ENCODE measurements around the gene JUN.

JUN gene

GRCh38 chr1:58780836-58781452, 2.9 kb downstream of the JUN start:
- Histone ChIP-seq H3K4me3 (ENCODE audit: low read depth, low read length) (peak overlapping the region; percentile 76), H3K9ac (ENCODE audit: low read depth, low read length) (no peak overlapping the region), H3K9me3 (ENCODE audit: control insufficient read depth, insufficient read depth, low read length) (no peaks in the 10 kb centered on the region), H3K27me3 (ENCODE audit: control insufficient read depth, insufficient read depth, low read length) (peaks cover 17% of the 10 kb centered on the region), H3K4me1 (ENCODE audit: control insufficient read depth, insufficient read depth, low read length) (peaks cover 5% of the 10 kb centered on the region), H3K36me3 (ENCODE audit: control insufficient read depth, insufficient read depth, low read length) (no peaks in the 10 kb centered on the region)

- Histone ChIP-seq H3K4me3 (ENCODE audit: low read depth, low read length) (peak overlapping the region; percentile 76), H3K4me1 (ENCODE audit: control insufficient read depth, insufficient read depth, low read length) (peaks cover 2% of the 10 kb centered on the region), H3K36me3 (ENCODE audit: control insufficient read depth, insufficient read depth, low read length) (no peaks in the 10 kb centered on the region), H3K9me3 (ENCODE audit: control insufficient read depth, insufficient read depth, low read length) (no peaks in the 10 kb centered on the region), H3K9ac (ENCODE audit: low read depth, low read length) (no peak overlapping the region), H3K27me3 (ENCODE audit: control insufficient read depth, insufficient read depth, low read length) (peaks cover 15% of the 10 kb centered on the region)
Measured at GRCh38 chr1:58780411-58780810, 3.4 kb downstream of the JUN start.

GRCh38 chr1:58779801-58780382, 4.0 kb downstream of the JUN start:
- no peaks in the 10 kb centered on the region for H3K36me3 ChIP-seq (ENCODE audit: control insufficient read depth, insufficient read depth, low read length)
- peaks cover 12% of the 10 kb centered on the region for H3K27me3 ChIP-seq (ENCODE audit: control insufficient read depth, insufficient read depth, low read length)
- H3K4me1 ChIP-seq (ENCODE audit: control insufficient read depth, insufficient read depth, low read length) = peaks cover 2% of the 10 kb centered on the region
- no peaks in the 10 kb centered on the region for H3K9me3 ChIP-seq (ENCODE audit: control insufficient read depth, insufficient read depth, low read length)
- no peak overlapping the region for H3K9ac ChIP-seq (ENCODE audit: low read depth, low read length)
- no peak overlapping the region for H3K4me3 ChIP-seq (ENCODE audit: low read depth, low read length)

- no peak overlapping the region for H3K9ac ChIP-seq (ENCODE audit: low read depth, low read length)
Measured at GRCh38 chr1:58779059-58779754, 4.6 kb downstream of the JUN start.

GRCh38 chr1:58778385-58779000, 5.4 kb downstream of the JUN start:
- H3K9me3 ChIP-seq (ENCODE audit: control insufficient read depth, insufficient read depth, low read length) = no peaks in the 10 kb centered on the region
- no peaks in the 10 kb centered on the region for H3K36me3 ChIP-seq (ENCODE audit: control insufficient read depth, insufficient read depth, low read length)
- peaks cover 12% of the 10 kb centered on the region for H3K27me3 ChIP-seq (ENCODE audit: control insufficient read depth, insufficient read depth, low read length)
- H3K4me3 ChIP-seq (ENCODE audit: low read depth, low read length) = no peak overlapping the region
- H3K9ac ChIP-seq (ENCODE audit: low read depth, low read length) = no peak overlapping the region
- H3K4me1 ChIP-seq (ENCODE audit: control insufficient read depth, insufficient read depth, low read length) = peaks cover 2% of the 10 kb centered on the region

More at GRCh38 chr1:58779059-58779754, 4.6 kb downstream of the JUN start:
- Histone ChIP-seq H3K4me1 (ENCODE audit: control insufficient read depth, insufficient read depth, low read length) (peaks cover 2% of the 10 kb centered on the region), H3K4me3 (ENCODE audit: low read depth, low read length) (no peak overlapping the region), H3K9me3 (ENCODE audit: control insufficient read depth, insufficient read depth, low read length) (no peaks in the 10 kb centered on the region), H3K27me3 (ENCODE audit: control insufficient read depth, insufficient read depth, low read length) (peaks cover 12% of the 10 kb centered on the region), H3K36me3 (ENCODE audit: control insufficient read depth, insufficient read depth, low read length) (no peaks in the 10 kb centered on the region)

GRCh38 chr1:58774027-58774426, 9.8 kb downstream of the JUN start:
- H3K36me3 ChIP-seq (ENCODE audit: control insufficient read depth, insufficient read depth, low read length) = no peaks in the 10 kb centered on the region

GRCh38 chr1:58773406-58773840, 10.4 kb downstream of the JUN start:
- H3K4me3 ChIP-seq (ENCODE audit: low read depth, low read length) = no peak overlapping the region
- H3K4me1 ChIP-seq (ENCODE audit: control insufficient read depth, insufficient read depth, low read length) = peaks cover 2% of the 10 kb centered on the region
- no peaks in the 10 kb centered on the region for H3K27me3 ChIP-seq (ENCODE audit: control insufficient read depth, insufficient read depth, low read length)
- no peak overlapping the region for H3K9ac ChIP-seq (ENCODE audit: low read depth, low read length)
- H3K36me3 ChIP-seq (ENCODE audit: control insufficient read depth, insufficient read depth, low read length) = no peaks in the 10 kb centered on the region
- no peaks in the 10 kb centered on the region for H3K9me3 ChIP-seq (ENCODE audit: control insufficient read depth, insufficient read depth, low read length)

More at GRCh38 chr1:58774027-58774426, 9.8 kb downstream of the JUN start:
- no peaks in the 10 kb centered on the region for H3K9me3 ChIP-seq (ENCODE audit: control insufficient read depth, insufficient read depth, low read length)
- H3K4me3 ChIP-seq (ENCODE audit: low read depth, low read length) = no peak overlapping the region
- H3K4me1 ChIP-seq (ENCODE audit: control insufficient read depth, insufficient read depth, low read length) = no peaks in the 10 kb centered on the region
- no peak overlapping the region for H3K9ac ChIP-seq (ENCODE audit: low read depth, low read length)
- no peaks in the 10 kb centered on the region for H3K27me3 ChIP-seq (ENCODE audit: control insufficient read depth, insufficient read depth, low read length)

- no peak overlapping the region for H3K9ac ChIP-seq (ENCODE audit: low read depth, low read length)
- H3K27me3 ChIP-seq (ENCODE audit: control insufficient read depth, insufficient read depth, low read length) = no peaks in the 10 kb centered on the region
- no peak overlapping the region for H3K4me3 ChIP-seq (ENCODE audit: low read depth, low read length)
- H3K4me1 ChIP-seq (ENCODE audit: control insufficient read depth, insufficient read depth, low read length) = peaks cover 2% of the 10 kb centered on the region
- H3K9me3 ChIP-seq (ENCODE audit: control insufficient read depth, insufficient read depth, low read length) = no peaks in the 10 kb centered on the region
- no peaks in the 10 kb centered on the region for H3K36me3 ChIP-seq (ENCODE audit: control insufficient read depth, insufficient read depth, low read length)
Measured at GRCh38 chr1:58769809-58770320, 14.0 kb downstream of the JUN start.

GRCh38 chr1:58768971-58769808, 14.7 kb downstream of the JUN start:
- peaks cover 2% of the 10 kb centered on the region for H3K4me1 ChIP-seq (ENCODE audit: control insufficient read depth, insufficient read depth, low read length)
- H3K27me3 ChIP-seq (ENCODE audit: control insufficient read depth, insufficient read depth, low read length) = no peaks in the 10 kb centered on the region
- H3K36me3 ChIP-seq (ENCODE audit: control insufficient read depth, insufficient read depth, low read length) = no peaks in the 10 kb centered on the region
- no peak overlapping the region for H3K4me3 ChIP-seq (ENCODE audit: low read depth, low read length)
- H3K9me3 ChIP-seq (ENCODE audit: control insufficient read depth, insufficient read depth, low read length) = no peaks in the 10 kb centered on the region
- no peak overlapping the region for H3K9ac ChIP-seq (ENCODE audit: low read depth, low read length)

GRCh38 chr1:58768191-58768731, 15.6 kb downstream of the JUN start:
- no peaks in the 10 kb centered on the region for H3K9me3 ChIP-seq (ENCODE audit: control insufficient read depth, insufficient read depth, low read length)
- no peaks in the 10 kb centered on the region for H3K27me3 ChIP-seq (ENCODE audit: control insufficient read depth, insufficient read depth, low read length)
- peaks cover 2% of the 10 kb centered on the region for H3K4me1 ChIP-seq (ENCODE audit: control insufficient read depth, insufficient read depth, low read length)
- H3K4me3 ChIP-seq (ENCODE audit: low read depth, low read length) = no peak overlapping the region
- no peaks in the 10 kb centered on the region for H3K36me3 ChIP-seq (ENCODE audit: control insufficient read depth, insufficient read depth, low read length)
- no peak overlapping the region for H3K9ac ChIP-seq (ENCODE audit: low read depth, low read length)

- Histone ChIP-seq H3K4me3 (ENCODE audit: low read depth, low read length) (no peak overlapping the region), H3K36me3 (ENCODE audit: control insufficient read depth, insufficient read depth, low read length) (no peaks in the 10 kb centered on the region), H3K9me3 (ENCODE audit: control insufficient read depth, insufficient read depth, low read length) (no peaks in the 10 kb centered on the region), H3K27me3 (ENCODE audit: control insufficient read depth, insufficient read depth, low read length) (no peaks in the 10 kb centered on the region), H3K4me1 (ENCODE audit: control insufficient read depth, insufficient read depth, low read length) (peaks cover 2% of the 10 kb centered on the region), H3K9ac (ENCODE audit: low read depth, low read length) (no peak overlapping the region)
Measured at GRCh38 chr1:58767143-58767542, 16.7 kb downstream of the JUN start.

Measured in iPS-15b (cell line).